HepG2 (cell line): Measurements from ENCODE around the gene ZNF30. TPM values are rescaled to one million over a fixed set of nuclear protein-coding genes. Genes with fewer than 3 reads are reported as not detected.

Source experiments
- ATAC-seq: fragments of 200-7000 bp; cut with Tn5 transposase; 3 replicates; pipeline ENCODE4 v1.9.1; 2020; ENCODE audit warnings: mild to moderate bottlenecking, moderate library complexity
- BruUV-seq: library from RNA; stranded (reverse); fragments of 400-500 nt; replicated peaks from 2 replicates; lab custom pipeline; 2021; lab: Mats Ljungman, UMichigan
- CTCF ChIA-PET: fragments of 300-600 bp; formaldehyde crosslinking; extraction: SDS; loops from one replicate; lab custom pipeline; 2021; ENCODE audit warnings: low total read pairs, inconsistent platforms, low intra/inter-chr PET ratio; lab: Yijun Ruan, JAX
- POLR2A ChIA-PET: fragments of 350-600 bp; sonication (Branson Sonifier 250); formaldehyde crosslinking; loops from one replicate; lab custom pipeline; 2020; ENCODE audit warnings: antibody characterized with exemption, inconsistent platforms; lab: Yijun Ruan, JAX
- DNase-seq: peaks from one replicate; pipeline ENCODE4 v3.0.0-alpha.2; 2015; ENCODE audit warnings: low spot score
- FAIRE-seq: peaks from 3 replicates; lab custom pipeline; 2011; peaks lifted over from hg19 to GRCh38; lab: Jason Lieb, UNC
- H2AFZ ChIP-seq: one replicate; pipeline ENCODE4 v1.6.1; 2011; ENCODE audit warnings: low read length, inconsistent platforms
- H3K27ac ChIP-seq: fragments of 300-600 bp; 3 replicates; pipeline ENCODE4 v1.8.0; 2011; ENCODE audit warnings: mixed run types, mild to moderate bottlenecking, mixed read lengths, low read length, inconsistent platforms; ENCODE audit not compliant: insufficient read depth; ENCODE audit errors: extremely low read length
- H3K27me3 ChIP-seq, 2 experiments: fragments of 200-600 bp in 1 of 2; 2 replicates in 1 of 2; 3 replicates in 1 of 2; pipeline versions ENCODE4 v1.6.0 to v1.8.0; 2011; ENCODE audit warnings: low read length in 2 of 2, mild to moderate bottlenecking in 2 of 2, moderate library complexity in 2 of 2, inconsistent platforms in 1 of 2; ENCODE audit not compliant: insufficient read depth in 2 of 2, control insufficient read depth in 1 of 2
- H3K36me3 ChIP-seq, 2 experiments: fragments of 200-600 bp in 1 of 2; replicated peaks in 1 of 2; 2 replicates in 1 of 2; 3 replicates in 1 of 2; pipeline versions ENCODE4 v1.5.1 to v1.8.0; 2011; ENCODE audit warnings: low read length in 2 of 2, inconsistent platforms in 1 of 2; ENCODE audit not compliant: insufficient read depth in 2 of 2, control insufficient read depth in 1 of 2
- H3K4me1 ChIP-seq: 2 replicates; pipeline ENCODE4 v1.5.1; 2012; ENCODE audit warnings: low read length, inconsistent platforms; ENCODE audit not compliant: insufficient read depth
- H3K4me2 ChIP-seq: 2 replicates; pipeline ENCODE4 v1.6.0; 2011; ENCODE audit warnings: low read depth, low read length, inconsistent platforms
- H3K4me3 ChIP-seq, 3 experiments: fragments of 200-600 bp in 1 of 3; sonication (generic), shearing (Covaris generic) in 1 of 3; replicated peaks in 1 of 3; 2 replicates each; pipeline ENCODE4 v1.5.1; 2011 to 2016; ENCODE audit warnings: low read length in 3 of 3, inconsistent platforms in 2 of 3, low read depth in 2 of 3, mild to moderate bottlenecking in 2 of 3, control low read depth in 1 of 3, mixed read lengths in 1 of 3; ENCODE audit not compliant: insufficient read depth in 1 of 3
- H3K79me2 ChIP-seq: one replicate; pipeline ENCODE4 v1.6.1; 2011; ENCODE audit warnings: low read length, inconsistent platforms; ENCODE audit not compliant: insufficient read depth
- H3K9ac ChIP-seq: 2 replicates; pipeline ENCODE4 v1.6.0; 2011; ENCODE audit warnings: mild to moderate bottlenecking, low read depth, low read length, inconsistent platforms; ENCODE audit not compliant: insufficient read depth
- H3K9me3 ChIP-seq: 2 replicates; pipeline ENCODE4 v1.5.1; 2012; ENCODE audit warnings: mild to moderate bottlenecking, low read length
- H4K20me1 ChIP-seq: 2 replicates; pipeline ENCODE4 v1.6.0; 2011; ENCODE audit warnings: inconsistent platforms, mild to moderate bottlenecking, low read length, moderate library complexity; ENCODE audit not compliant: insufficient read depth
- MAFK ChIP-seq, 2 experiments: IDR thresholded peaks in 1 of 2; conservative IDR thresholded peaks in 1 of 2; 2 replicates each; pipeline ENCODE4 v1.6.1; 2011; ENCODE audit warnings: improper control_type of control experiment in 2 of 2, low read length in 2 of 2
- SETDB1 ChIP-seq: sonication (generic); formaldehyde crosslinking; IDR thresholded peaks from 2 replicates; pipeline ENCODE4 v1.5.1; 2020; ENCODE audit warnings: missing genetic modification reagents, mild to moderate bottlenecking, borderline replicate concordance
- YEATS2 ChIP-seq: sonication (generic); formaldehyde crosslinking; IDR thresholded peaks from 2 replicates; pipeline ENCODE4 v1.4.0; 2020; ENCODE audit warnings: missing genetic modification reagents, borderline replicate concordance
- WGBS: methylation state at CpG from one replicate; pipeline ENCODE4 v1.1.6; 2017; ENCODE audit warnings: low lambda C conversion rate; 5-methylcytosine and 5-hydroxymethylcytosine counted together
- in situ Hi-C: cut with HindIII; loops from 2 replicates; pipeline ENCODE4 v1.10.0; 2017; ENCODE audit warnings: low pct_unique_long_range_greater_than_20kb; ENCODE audit not compliant: extremely low pct_ligation_motif_present
- intact Hi-C: fragments of 100-400 bp; cut with micrococcal nuclease; formaldehyde crosslinking; loops from one replicate; pipeline ENCODE4 v1.10.0; 2022; ENCODE audit not compliant: unreplicated experiment
- polyA plus RNA-seq, 8 experiments: library from polyadenylated mRNA; depleted of rRNA in 3 of 8; stranded (reverse) in 7 of 8; unstranded in 1 of 8; fragments of >200 nt; fragmentation: Illumina TruSeq in 4 of 8; extraction: Trizol in 4 of 8; gene quantifications; 2 replicates each; pipeline versions ENCODE4 v1.2.1 to v1.2.3, GENCODE V29; 2011 to 2016; ENCODE audit warnings: low read depth in 4 of 8, missing spikeins in 1 of 8, mixed read lengths in 1 of 8; ENCODE audit not compliant: insufficient read depth in 1 of 8
- total RNA-seq, 5 experiments: library from RNA; depleted of rRNA; stranded (reverse); fragments of >200 nt; fragmentation: Illumina TruSeq; extraction: Trizol; gene quantifications; 2 replicates each; pipeline ENCODE4 v1.2.3, GENCODE V29; 2016; ENCODE audit warnings: low read depth in 1 of 5
- TF ChIP-seq, protein P1 (sequence below): sonication (generic); formaldehyde crosslinking; IDR thresholded peaks from 2 replicates; pipeline ENCODE4 v1.5.0; 2020; ENCODE audit warnings: mild to moderate bottlenecking, missing genetic modification reagents, moderate library complexity
- TF ChIP-seq, protein P2 (sequence below): sonication (generic); formaldehyde crosslinking; IDR thresholded peaks from 2 replicates; pipeline ENCODE4 v1.5.0; 2020; ENCODE audit warnings: missing genetic modification reagents, mild to moderate bottlenecking, borderline replicate concordance
- TF ChIP-seq, protein P3 (sequence below): sonication (generic); formaldehyde crosslinking; IDR thresholded peaks from 2 replicates; pipeline ENCODE4 v1.4.0; 2020; ENCODE audit warnings: missing genetic modification reagents

The ZNF30 gene
- total and polyA plus RNA-seq, 2 of the 13 experiments (the other 11 are each of a cell fraction or from before 2014, with no cell fraction given): 2.3 to 4.4 TPM

DNA sequence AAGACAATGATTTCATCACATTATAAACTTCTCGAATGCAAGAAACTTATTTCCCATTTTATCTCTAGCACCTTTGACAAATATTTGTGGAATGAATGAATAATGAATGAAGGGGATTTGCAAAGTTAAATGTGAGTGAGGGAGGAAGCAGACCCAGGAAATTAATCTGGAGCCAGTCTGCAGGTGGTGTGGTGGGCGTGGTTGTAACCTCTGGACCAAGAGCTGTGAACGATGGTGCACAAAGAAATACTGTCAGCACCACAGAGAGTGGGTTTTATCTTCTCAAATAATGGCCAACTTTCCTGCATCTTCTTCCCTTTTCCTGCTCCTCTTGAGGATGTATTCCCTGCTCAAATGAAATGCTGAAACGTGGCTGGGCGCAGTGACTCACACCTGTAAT lies 48.4 kb downstream of the ZNF30 start (continued):
- TF ChIP-seq, protein P1, sequence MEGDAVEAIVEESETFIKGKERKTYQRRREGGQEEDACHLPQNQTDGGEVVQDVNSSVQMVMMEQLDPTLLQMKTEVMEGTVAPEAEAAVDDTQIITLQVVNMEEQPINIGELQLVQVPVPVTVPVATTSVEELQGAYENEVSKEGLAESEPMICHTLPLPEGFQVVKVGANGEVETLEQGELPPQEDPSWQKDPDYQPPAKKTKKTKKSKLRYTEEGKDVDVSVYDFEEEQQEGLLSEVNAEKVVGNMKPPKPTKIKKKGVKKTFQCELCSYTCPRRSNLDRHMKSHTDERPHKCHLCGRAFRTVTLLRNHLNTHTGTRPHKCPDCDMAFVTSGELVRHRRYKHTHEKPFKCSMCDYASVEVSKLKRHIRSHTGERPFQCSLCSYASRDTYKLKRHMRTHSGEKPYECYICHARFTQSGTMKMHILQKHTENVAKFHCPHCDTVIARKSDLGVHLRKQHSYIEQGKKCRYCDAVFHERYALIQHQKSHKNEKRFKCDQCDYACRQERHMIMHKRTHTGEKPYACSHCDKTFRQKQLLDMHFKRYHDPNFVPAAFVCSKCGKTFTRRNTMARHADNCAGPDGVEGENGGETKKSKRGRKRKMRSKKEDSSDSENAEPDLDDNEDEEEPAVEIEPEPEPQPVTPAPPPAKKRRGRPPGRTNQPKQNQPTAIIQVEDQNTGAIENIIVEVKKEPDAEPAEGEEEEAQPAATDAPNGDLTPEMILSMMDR (CRISPR knock-in tag): 0 out of 2 replicates have a peak, but pooled peaks have one; percentile 17

DNA sequence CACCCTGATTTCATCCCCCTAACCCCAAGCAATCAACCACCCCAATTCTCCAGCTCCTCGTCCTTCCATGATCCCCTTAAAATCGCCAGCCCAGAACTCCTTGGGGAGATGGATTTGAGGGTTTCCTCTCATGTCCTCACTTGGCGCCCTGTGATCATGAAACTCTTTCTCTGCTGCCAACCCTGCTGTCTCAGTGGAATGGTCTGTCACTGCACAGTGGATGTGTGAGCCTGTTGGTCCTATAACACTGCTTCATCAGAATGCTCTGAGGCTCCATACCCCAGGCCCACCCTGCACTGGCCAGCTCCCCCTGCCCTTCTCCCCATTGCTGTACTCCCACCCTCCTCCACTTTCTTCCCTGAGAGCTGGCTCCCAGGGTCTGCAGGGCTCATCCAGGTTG lies 49.9 kb downstream of the ZNF30 start:
- H3K4me2 ChIP-seq: no peak overlapping the region
- H2AFZ ChIP-seq: no peak overlapping the region
- ChIA-PET CTCF (no interaction called here), POLR2A (interaction anchor here (1.2 kb wide), 1 partner anchor 18 kb away, joined by 4 read pairs; no protein-coding TSS in a partner anchor)
- no TSS peak for BruUV-seq
- peaks cover 58% of the 10 kb centered on the region for H3K4me1 ChIP-seq
- DNase-seq (no peak), ATAC-seq (no peak), FAIRE-seq (no peak)
- peaks cover 0 to 12% of the 10 kb centered on the region in 2 experiments; a peak in 2 of 5 replicates for H3K27me3 ChIP-seq
- no peak overlapping the region for H3K9ac ChIP-seq
- 38% methylated on average over 3 of the region's 3 CpGs for WGBS
- no peaks in the 10 kb centered on the region for H4K20me1 ChIP-seq
- intact Hi-C loops: no loop called here
- in situ Hi-C loops: no loop called here
- H3K79me2 ChIP-seq: no peaks in the 10 kb centered on the region
- H3K27ac ChIP-seq: no peak overlapping the region
- TF ChIP-seq YEATS2 (CRISPR knock-in tag): no peak
- 0 out of 2 replicates have a peak, but pooled peaks have one; percentile 24 for TF ChIP-seq SETDB1
- TF ChIP-seq, protein P2, sequence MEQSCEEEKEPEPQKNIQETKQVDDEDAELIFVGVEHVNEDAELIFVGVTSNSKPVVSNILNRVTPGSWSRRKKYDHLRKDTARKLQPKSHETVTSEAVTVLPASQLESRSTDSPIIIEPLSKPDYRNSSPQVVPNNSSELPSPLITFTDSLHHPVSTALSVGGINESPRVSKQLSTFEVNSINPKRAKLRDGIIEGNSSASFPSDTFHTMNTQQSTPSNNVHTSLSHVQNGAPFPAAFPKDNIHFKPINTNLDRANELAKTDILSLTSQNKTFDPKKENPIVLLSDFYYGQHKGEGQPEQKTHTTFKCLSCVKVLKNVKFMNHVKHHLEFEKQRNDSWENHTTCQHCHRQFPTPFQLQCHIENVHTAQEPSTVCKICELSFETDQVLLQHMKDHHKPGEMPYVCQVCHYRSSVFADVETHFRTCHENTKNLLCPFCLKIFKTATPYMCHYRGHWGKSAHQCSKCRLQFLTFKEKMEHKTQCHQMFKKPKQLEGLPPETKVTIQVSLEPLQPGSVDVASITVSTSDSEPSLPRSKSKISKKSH (CRISPR knock-in tag): peak; percentile 78; the same call in 1 of the 2 replicates
- no peak for TF ChIP-seq MAFK (conservative IDR thresholded peaks at IDR 0.05 in 1 of 2, IDR thresholded peaks at IDR 0.05 in 1 of 2; ENCODE audit: low read length in 2 of 2)
- TF ChIP-seq, protein P3, sequence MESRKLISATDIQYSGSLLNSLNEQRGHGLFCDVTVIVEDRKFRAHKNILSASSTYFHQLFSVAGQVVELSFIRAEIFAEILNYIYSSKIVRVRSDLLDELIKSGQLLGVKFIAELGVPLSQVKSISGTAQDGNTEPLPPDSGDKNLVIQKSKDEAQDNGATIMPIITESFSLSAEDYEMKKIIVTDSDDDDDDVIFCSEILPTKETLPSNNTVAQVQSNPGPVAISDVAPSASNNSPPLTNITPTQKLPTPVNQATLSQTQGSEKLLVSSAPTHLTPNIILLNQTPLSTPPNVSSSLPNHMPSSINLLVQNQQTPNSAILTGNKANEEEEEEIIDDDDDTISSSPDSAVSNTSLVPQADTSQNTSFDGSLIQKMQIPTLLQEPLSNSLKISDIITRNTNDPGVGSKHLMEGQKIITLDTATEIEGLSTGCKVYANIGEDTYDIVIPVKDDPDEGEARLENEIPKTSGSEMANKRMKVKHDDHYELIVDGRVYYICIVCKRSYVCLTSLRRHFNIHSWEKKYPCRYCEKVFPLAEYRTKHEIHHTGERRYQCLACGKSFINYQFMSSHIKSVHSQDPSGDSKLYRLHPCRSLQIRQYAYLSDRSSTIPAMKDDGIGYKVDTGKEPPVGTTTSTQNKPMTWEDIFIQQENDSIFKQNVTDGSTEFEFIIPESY (CRISPR knock-in tag): peak; percentile 59; the same call in 1 of the 2 replicates
- H3K9me3 ChIP-seq: peaks cover 13% of the 10 kb centered on the region
- no peaks in the 10 kb centered on the region for H3K36me3 ChIP-seq
- no peak overlapping the region for H3K4me3 ChIP-seq
